ENCODE measurements around the gene POLR2M.

POLR2M gene

GRCh38 chr15:57740048-57740447 lies 33.5 kb downstream of the POLR2M start:
- DNase-seq (ENCODE audit: low spot score), result no peak

DNA sequence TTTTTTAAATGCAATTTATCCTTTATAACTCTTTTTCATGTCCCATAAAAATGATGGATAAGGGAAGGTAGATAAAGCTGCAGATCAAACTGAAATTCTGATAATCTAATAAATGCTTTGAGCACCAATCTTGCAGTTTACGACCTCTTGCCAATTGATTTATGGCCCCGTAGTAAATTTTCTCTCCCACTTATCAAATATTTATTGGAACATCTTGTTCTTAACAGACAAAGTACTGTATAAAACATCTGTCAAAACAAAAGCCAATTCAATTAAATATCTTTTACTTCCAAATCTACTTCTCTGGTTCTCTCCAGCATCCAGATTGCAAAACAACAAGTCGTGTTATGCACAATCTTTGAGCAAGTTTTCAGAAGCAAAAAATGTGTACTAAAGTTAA lies 34.6 kb downstream of the POLR2M start:
- no peak for DNase-seq (ENCODE audit: low spot score)

- DNase-seq (ENCODE audit: low spot score), result peak; percentile 11
Observed at GRCh38 chr15:57743424-57743823, 36.9 kb downstream of the POLR2M start.

- DNase-seq (ENCODE audit: low spot score), result no peak
Observed at GRCh38 chr15:57746786-57747185, 40.3 kb downstream of the POLR2M start.

- DNase-seq (ENCODE audit: low spot score), result no peak
Observed at GRCh38 chr15:57747206-57747896, 40.8 kb downstream of the POLR2M start.

- DNase-seq (ENCODE audit: low spot score), result peak; percentile 30
Observed at GRCh38 chr15:57751177-57751800, 44.8 kb downstream of the POLR2M start.

DNA sequence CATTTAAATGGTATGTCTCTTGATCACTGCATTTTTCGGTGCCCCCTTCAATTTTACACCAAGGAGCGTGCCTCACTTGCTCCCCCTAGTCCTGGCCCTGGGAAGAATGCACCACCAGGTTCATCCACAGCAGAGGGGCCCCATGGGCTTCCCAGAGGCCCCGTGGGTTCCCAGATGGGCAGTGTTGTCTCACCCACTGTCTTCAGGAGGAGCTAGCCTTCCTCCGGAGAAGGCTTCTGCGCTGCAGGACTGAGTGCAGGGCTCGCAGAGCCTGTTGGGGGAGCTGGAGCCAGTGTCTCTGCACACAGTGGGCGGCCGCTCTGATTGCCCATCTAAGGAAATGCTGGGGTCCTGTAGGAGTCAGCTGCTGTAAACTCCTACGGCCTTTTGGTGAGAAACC lies 45.9 kb downstream of the POLR2M start:
- no peak for DNase-seq (ENCODE audit: low spot score)

DNA sequence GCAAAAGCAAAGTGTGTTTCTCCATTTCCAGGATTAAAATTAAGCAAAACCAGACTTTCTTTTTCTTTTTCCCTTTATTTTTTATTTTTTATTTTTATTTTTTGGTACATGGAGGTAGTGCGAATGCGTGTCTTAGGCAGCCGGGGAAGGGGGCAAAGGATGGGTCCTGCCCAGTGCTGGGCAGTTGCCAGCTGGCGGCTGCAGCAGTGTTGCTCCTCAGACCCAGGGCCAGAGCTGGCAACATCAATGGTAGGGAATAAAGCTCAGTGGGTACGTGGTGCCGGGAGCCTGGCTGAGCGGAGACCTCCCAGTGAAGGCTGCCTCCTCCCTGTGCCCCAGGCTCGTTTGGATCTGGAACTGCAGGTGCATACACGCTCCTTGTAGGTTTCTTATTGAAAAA lies 46.3 kb downstream of the POLR2M start:
- no peak for DNase-seq (ENCODE audit: low spot score)

GRCh38 chr15:57756466-57756865 lies 50.0 kb downstream of the POLR2M start:
- no peak for DNase-seq (ENCODE audit: low spot score)

DNA sequence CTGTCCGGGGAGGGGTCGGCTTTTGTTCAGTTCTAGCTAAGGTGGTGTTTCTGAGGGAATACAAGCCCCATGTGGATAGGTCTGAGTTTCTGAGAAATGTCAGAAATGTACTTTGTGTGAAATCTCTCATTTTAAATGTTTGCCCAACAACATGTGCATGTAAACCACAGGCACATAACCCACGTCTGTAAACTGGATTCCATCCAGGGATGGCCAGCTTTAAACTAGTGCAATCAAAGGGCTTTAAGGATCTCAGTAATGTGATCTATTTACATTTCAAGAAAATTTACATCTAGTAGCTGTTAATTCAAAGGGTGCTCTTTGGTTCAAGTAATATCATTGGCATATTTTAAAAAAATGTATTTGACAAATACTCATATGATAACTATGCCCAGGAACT lies 52.0 kb downstream of the POLR2M start:
- DNase-seq (ENCODE audit: low spot score), result no peak

- no peak for DNase-seq (ENCODE audit: low spot score)
Observed at GRCh38 chr15:57761562-57761961, 55.0 kb downstream of the POLR2M start.

- DNase-seq (ENCODE audit: low spot score), result no peak
Observed at GRCh38 chr15:57762302-57762701, 55.8 kb downstream of the POLR2M start.

- no peak for DNase-seq (ENCODE audit: low spot score)
Observed at GRCh38 chr15:57763176-57763964, 56.9 kb downstream of the POLR2M start.
